ENCODE measurements around the gene IMMT.

Gene IMMT

DNA sequence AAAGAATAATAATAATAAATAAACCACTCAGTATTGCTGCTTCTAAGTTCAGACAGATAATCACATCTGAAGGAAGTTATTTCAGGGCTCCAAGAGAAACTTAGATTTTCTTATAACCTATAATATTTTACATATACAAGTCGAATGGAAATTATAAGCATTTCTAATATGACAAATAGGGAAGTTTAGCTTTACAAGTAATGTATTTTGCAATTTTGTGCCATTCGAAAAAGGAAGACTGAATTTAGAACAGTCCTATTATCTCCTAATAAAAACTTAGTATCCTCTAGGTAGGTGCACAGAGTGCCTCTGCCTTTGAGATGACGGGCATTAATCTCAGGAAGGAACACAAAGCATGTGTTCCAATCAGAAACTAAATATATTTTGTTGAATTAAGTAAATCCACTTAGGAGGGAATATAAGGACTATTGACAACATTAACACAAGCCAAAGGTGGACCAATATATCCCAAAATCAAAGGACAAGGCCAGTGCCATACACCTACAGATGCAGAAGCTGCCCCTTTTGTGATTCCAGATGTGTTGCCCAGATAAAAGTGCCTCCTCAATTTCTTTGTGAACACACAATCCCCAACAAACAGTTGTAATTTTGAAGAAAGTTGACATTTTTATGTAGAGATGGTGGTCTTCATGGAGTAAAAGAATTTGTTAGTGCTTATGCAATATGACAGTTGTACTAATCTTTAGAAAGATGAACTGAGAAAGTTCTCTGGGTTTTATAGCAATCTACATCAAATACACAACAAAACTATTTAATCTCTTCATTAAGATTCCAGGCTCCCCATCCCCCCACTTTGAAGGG, 52.6 kb downstream of the IMMT start:
- no peak for DNase-seq (ENCODE audit: low spot score)

GRCh38 chr2:86140969-86141392, 54.3 kb downstream of the IMMT start:
- no peak for DNase-seq (ENCODE audit: low spot score)

DNA sequence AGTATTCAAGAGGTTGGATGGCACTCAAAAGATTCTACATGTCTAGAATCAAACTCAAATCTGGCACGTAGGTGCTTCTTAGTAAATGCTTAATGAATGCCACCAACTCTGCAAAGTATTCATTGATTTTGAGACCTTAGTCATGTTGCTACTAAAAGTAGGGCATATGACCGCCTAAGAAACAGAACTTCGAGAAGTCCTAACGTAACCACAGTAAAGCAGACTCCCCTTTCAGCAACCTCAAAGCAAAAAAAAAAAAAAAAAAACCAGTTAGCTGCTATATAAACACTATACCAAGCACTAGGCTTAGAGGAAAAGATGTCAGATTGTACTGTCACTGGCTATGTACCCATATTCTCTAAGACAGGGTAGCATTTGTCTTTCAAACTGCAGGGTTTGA, 55.3 kb downstream of the IMMT start:
- no peak for DNase-seq (ENCODE audit: low spot score)

GRCh38 chr2:86138736-86139625, 56.3 kb downstream of the IMMT start:
- DNase-seq (ENCODE audit: low spot score): no peak

- DNase-seq (ENCODE audit: low spot score): no peak
Observed at GRCh38 chr2:86136141-86136540, 59.1 kb downstream of the IMMT start.

GRCh38 chr2:86135653-86136052, 59.6 kb downstream of the IMMT start:
- DNase-seq (ENCODE audit: low spot score): no peak

DNA sequence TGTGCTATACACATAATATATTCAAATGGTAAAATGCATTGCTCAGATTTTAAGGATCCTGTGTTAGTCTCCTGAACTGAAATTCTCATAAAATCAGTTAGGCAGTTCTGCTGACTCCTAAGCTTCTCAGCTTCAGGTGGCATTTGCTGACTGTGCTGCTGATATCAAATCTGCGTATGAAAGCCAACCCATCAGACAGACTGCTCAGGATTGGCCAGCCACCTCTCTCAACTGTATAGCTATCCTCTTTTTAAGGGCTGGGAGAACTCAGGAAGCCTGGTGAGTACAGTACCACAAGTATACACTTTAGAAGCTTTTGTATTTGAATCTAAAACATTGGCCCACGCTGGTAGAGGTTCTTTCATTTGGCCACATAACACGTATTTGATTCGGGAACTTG, 60.6 kb downstream of the IMMT start:
- no peak for DNase-seq (ENCODE audit: low spot score)

DNA sequence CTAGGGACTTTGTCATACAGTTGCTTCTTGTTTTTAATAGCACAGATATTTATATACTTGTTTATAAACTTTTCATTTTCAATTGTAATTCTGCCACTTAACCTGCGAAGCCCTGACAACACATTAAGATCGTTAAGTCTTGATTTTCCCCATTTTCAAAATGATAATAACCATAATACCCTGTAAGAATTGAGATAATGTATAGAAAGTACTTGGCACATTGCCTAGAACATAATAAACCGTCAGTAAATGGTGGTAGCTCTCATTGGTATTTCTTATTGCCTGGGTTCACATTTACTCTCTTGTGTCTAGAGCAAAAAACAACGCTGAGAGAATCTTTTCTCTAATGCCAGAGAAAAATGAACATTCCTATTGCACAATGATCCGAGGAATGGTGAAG, 70.6 kb downstream of the IMMT start:
- DNase-seq (ENCODE audit: low spot score): no peak

DNA sequence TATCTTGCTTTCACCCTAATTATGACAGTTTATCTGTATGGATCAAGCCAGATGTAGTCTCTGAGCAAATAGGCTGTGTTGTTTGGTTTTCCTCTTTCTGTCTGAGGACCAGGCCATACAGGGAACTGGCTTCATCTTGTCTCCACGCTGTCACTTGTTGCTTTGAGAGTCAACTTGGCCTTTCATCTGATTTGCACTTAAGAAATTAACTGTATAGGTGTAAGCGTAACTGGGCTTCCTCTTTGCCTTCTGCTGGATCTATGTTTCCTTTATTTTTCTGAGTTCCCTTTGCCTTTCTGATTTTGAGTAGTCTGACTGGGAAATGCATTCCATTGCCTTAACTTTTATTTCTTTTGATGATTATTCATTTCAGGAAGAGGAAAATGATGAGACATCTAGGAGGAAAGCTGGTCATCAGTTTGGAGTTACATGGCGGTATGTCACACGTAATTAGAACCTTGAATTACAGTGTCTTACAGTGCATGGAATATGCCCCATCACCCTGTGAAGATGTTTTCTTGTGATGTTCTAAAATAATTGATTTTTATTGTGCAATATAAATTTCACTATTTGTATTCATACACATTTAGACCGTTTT, 71.8 kb downstream of the IMMT start:
- DNase-seq (ENCODE audit: low spot score): no peak

- no peak for DNase-seq (ENCODE audit: low spot score)
Observed at GRCh38 chr2:86118130-86118529, 77.1 kb downstream of the IMMT start.

DNA sequence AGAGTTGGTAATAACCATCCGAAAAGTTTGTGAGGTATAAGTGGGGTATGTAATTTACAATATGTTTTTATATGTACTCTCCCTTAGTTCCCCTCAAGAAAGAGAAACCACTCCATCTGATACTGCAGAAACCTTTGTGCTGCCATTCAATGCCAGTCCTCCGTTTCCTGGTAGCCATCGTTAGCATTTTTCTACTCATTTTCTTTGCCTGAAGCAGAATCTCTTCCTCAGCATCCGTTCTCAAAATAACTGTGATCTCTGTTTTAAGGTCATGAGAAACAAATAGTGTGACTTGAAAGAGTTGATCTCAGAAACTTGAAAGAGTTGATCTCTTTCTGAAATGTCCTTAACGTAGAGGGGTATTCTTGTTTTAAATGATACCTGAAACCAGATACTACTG, 88.2 kb downstream of the IMMT start:
- no peak for DNase-seq (ENCODE audit: low spot score)

DNA sequence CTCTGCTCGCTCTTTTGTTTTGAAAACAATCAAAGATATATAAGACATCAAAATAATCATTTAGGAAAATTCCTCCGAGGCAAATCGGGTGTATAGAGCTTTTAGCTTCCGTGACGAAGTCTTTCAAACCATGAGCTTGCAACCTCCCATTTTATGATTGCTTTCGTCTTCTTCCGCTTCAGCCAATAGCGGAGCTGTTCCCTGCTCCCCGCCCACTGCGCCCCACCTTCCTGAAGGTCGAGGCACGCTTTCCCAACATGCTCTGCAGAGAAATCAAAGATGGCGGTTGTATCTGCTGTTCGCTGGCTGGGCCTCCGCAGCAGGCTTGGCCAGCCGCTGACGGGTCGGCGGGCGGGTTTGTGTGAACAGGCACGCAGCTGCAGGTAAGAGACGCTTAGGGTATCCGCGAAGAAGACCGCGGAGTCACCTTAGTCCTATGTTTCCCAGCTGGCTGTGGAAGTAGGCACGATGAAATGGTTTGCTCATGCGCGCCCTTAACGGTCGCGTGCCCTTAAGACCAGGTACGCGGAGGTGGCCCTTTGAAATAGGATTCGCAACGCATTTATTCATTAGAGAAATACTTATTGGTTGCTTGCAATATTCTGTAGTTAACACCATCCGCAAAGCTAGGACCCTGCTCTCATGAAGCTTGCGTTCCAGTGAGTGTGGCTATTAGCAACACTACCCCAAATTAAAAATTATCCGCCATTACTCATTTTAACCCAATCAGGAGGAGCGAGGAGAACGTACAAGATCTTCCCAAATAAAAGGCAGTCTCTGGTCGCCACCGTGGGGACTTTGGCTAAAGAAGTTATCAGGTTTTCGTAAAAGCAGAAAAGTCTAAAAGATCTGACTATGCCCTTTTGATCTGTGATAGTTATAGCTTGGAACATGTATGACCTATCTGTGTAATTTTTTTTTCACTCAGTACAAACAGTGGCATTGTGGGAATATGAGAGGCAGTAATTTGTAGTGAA, 89.0 kb downstream of the IMMT start, which contains the start of gene PTCD3:
Gene PTCD3 (plus strand): TSS at position 267 of the 977 bp plus-strand sequence. CDS start 13 bp downstream, at position 280.
- DNase-seq (ENCODE audit: low spot score): peak; percentile 95

DNA sequence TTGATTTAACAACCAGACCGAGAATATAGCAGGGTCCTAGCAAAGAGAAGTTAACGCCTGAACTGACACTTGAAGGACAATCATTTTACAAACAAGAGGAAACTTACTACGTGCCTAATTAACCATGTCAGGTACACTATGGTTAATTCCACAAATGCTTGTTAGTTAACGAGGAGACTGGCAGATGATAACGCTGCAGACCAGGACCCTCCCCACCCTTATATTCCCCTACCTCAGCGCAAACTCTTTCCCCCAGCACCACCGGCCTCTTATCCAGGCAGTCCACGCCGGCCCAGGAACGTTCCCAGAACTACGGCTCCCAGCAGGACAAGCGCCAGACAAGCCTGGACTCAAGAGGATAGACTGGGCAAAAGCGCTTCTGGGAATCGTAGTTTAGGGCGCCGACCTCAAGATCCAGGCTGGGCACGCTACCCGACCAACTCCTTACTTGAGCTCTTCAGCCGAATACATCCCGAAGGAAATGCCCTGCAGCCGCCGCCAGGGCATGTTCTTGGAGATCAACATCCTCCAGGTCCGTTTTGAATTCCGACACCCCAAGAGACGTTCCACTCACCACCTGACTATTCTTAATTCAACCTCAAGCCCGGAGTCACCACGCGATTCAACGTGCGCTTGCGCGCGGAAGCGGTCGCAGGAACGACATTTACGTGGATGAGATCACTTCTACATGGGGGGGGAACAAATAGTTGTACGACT, 89.9 kb downstream of the IMMT start, which contains the start of gene POLR1A:
Gene POLR1A (minus strand): TSS at position 635 of the 717 bp plus-strand sequence. CDS start 110 bp downstream, at position 525.
- DNase-seq (ENCODE audit: low spot score): peak; percentile 90

DNA sequence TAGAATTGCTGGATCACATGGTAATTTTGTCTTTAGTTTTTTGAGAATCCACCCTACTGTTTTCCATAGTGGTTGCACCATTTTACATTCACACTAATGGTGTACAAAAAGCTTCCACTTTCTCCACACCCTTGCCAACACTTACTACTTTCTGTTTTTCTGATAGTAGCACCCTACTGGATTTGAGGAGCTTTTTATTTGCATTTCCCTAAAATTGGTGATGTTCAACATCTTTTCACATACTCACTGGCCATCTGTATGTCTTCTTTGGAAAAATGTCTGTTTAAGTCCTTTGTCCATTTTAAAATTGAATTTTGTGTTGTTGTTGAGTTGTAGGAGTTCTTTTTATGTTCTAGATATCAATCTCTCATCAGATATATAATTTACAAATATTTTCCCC, 93.1 kb downstream of the IMMT start:
- DNase-seq (ENCODE audit: low spot score): no peak

- DNase-seq (ENCODE audit: low spot score): no peak
Observed at GRCh38 chr2:86097913-86098312, 97.3 kb downstream of the IMMT start.

GRCh38 chr2:86097114-86097896, 98.0 kb downstream of the IMMT start:
- no peak for DNase-seq (ENCODE audit: low spot score)

GRCh38 chr2:86094229-86094628, 101.0 kb downstream of the IMMT start:
- no peak for DNase-seq (ENCODE audit: low spot score)

Data from GM03348 (cell line).